ENCODE measurements around the gene SYCN.

GRCh38 chr19:39163621-39164020 is 40.4 kb downstream of the SYCN start:
- TF ChIP-seq, protein P1, sequence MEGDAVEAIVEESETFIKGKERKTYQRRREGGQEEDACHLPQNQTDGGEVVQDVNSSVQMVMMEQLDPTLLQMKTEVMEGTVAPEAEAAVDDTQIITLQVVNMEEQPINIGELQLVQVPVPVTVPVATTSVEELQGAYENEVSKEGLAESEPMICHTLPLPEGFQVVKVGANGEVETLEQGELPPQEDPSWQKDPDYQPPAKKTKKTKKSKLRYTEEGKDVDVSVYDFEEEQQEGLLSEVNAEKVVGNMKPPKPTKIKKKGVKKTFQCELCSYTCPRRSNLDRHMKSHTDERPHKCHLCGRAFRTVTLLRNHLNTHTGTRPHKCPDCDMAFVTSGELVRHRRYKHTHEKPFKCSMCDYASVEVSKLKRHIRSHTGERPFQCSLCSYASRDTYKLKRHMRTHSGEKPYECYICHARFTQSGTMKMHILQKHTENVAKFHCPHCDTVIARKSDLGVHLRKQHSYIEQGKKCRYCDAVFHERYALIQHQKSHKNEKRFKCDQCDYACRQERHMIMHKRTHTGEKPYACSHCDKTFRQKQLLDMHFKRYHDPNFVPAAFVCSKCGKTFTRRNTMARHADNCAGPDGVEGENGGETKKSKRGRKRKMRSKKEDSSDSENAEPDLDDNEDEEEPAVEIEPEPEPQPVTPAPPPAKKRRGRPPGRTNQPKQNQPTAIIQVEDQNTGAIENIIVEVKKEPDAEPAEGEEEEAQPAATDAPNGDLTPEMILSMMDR (IDR thresholded peaks at IDR 0.05), result no peak
- no peak for TF ChIP-seq POLR2A (IDR thresholded peaks at IDR 0.05)
